ENCODE results near the gene GNL3L. TPM values are rescaled to one million over a fixed set of nuclear protein-coding genes. Genes with fewer than 3 reads are reported as not detected.
"Not testable (repeated sequence)": the region's sequence is repeated elsewhere in the genome, so short reads cannot be mapped to it uniquely, and the experiment has no call there.

Gene GNL3L
- total RNA-seq, 1 donor from 2014 or later, result 8.8 TPM

DNA sequence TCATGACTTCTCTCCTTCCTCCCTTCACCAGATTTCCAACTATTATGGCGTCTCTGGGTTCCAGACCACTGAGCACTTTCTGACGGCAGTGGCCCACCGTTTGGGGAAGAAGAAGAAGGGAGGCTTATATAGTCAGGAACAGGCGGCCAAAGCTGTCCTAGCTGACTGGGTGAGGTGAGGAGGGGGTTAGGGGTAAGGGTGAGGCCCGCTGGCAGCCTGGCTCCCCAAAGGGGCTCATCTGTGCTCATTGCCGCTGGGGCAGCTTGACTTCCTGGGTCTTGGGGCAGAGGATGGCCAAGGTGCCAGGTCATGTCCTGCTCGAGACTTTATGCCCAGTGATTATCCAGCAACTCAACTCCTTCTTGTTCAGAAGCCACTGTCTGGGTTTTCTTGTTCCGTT is 21.8 kb downstream of the GNL3L start:
- ATAC-seq, result no peak
- no peak for DNase-seq (ENCODE audit: low spot score)

- ATAC-seq; DNase-seq (ENCODE audit: low spot score): not testable (repeated sequence)
Observed at GRCh38 chrX:54555006-54555405, 25.0 kb downstream of the GNL3L start.

DNA sequence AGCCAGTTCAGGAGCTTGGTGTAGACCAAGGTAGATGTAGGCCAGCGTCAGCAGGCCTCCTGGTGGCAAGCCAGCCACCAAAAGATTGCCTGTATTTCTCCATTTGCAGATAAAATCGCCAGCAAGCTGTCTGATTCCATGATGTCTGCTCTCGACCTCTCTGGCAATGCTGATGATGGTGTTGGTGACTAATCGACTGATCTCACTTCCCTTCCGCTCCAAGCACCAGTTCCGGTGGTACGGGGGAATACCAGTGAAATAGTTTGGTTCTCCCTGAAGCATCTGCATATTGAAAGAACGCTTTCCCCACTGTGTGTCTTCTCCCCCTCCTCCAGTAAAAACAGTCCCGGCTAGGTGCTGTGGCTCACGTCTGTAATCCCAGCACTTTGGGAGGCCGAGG is 30.4 kb downstream of the GNL3L start:
- ATAC-seq, result no peak
- no peak for DNase-seq (ENCODE audit: low spot score)

DNA sequence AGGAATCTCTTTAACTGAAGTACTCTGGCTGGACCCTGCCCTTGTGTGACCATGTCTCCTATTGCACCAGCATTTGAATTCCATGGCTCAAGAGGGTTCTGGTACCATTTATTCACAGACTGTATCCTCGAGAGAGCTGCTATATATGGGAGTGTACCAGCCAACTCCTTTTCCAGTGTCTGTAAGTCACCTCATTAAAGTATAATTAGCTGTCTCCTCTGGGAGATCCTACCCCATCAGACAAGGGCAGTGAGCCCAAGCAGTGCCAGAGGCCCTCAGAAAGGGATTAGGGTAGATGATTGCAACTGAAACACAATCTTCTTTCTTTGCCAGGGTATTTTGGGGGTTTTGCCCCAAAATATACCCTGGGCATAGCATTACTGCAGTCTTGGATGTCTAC is 31.6 kb downstream of the GNL3L start:
- no peak for DNase-seq (ENCODE audit: low spot score)
- no peak for ATAC-seq

DNA sequence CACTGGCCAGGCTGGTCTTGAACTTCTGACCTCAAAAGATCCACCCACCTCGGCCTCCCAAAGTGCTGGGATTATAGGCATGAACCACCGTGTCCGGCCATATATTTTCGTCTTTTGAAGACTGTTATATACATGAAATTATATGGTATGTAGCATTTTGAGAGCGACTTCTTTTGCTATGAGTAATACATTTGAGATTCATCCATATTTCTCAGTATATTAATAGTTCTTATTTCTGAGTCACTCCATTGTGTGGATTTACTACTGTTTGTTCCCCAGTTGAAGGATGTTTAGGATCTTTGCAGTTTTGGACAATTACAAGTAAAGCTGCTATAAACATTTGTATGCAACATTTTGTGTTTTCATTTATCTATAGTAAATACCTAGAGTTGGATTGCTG is 34.9 kb downstream of the GNL3L start:
- no peak for ATAC-seq
- DNase-seq (ENCODE audit: low spot score), result no peak

- no peak for ATAC-seq
- DNase-seq (ENCODE audit: low spot score), result no peak
Observed at GRCh38 chrX:54570332-54570731, 40.3 kb downstream of the GNL3L start.

- not testable (repeated sequence) for DNase-seq (ENCODE audit: low spot score); ATAC-seq
Observed at GRCh38 chrX:54572641-54573040, 42.6 kb downstream of the GNL3L start.

- DNase-seq (ENCODE audit: low spot score) (no peak), ATAC-seq (no peak)
Observed at GRCh38 chrX:54597728-54598127, 67.7 kb downstream of the GNL3L start.

GRCh38 chrX:54602563-54602962 is 72.5 kb downstream of the GNL3L start:
- DNase-seq (ENCODE audit: low spot score) (no peak), ATAC-seq (no peak)

Other genes with a start within 250 kb of the GNL3L start
- gene WNK3, start 172.2 kb upstream of the GNL3L start, total RNA-seq, result 13.7 TPM
- gene TSR2, start 89.8 kb upstream of the GNL3L start, total RNA-seq, result 18.1 TPM
- 1.1 TPM for gene FGD1, start 34.0 kb upstream of the GNL3L start, total RNA-seq